Measurements from ENCODE around the gene ZFP57. TPM values are rescaled to one million over a fixed set of nuclear protein-coding genes. Genes with fewer than 3 reads are reported as not detected.

The ZFP57 gene
- polyA plus RNA-seq, 12 donors: 0.14 to 3.9 (median 0.17) TPM; not detected in 9

DNA sequence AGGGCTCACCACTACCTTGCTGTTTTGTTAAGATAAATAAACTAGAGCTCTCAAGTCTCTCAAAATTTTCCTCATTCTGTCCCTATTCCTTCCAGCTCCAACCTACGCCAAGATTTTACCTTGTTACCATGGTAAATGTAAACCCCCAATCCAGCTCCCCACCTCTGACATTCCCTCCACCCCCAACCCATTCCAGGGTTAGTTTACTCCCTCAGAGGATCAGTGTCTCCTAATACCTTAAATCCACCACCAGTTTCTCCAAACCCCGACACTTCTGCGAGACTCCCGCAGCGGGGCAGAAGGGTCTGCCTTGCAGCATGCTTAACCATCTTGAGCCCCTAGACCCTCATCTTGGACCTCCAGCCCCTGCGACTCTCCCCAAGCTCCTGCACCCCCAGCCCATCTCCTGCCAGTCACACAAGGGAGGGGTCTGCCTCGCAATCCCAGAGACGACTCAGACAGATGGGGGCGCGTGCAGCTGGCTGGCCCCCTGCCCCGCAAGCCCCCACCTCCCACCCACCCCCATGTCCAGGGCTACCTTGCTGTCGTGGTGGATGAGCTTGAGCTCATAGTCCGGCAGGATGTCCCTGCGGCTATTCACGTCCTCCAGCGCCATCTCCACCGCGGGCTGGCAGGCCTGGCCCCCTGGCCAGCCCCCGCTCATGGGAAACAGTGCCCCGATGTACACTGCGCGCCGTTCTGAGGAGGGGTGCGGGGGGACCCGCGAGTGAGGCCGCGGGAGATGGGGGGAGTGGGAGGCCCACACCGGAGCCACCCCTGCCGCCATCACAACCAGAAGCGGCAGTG is 53.8 kb downstream of the ZFP57 start:
- DNase-seq: no peak

GRCh38 chr6:29625337-29625930 is 55.5 kb downstream of the ZFP57 start:
- DNase-seq: no peak

DNA sequence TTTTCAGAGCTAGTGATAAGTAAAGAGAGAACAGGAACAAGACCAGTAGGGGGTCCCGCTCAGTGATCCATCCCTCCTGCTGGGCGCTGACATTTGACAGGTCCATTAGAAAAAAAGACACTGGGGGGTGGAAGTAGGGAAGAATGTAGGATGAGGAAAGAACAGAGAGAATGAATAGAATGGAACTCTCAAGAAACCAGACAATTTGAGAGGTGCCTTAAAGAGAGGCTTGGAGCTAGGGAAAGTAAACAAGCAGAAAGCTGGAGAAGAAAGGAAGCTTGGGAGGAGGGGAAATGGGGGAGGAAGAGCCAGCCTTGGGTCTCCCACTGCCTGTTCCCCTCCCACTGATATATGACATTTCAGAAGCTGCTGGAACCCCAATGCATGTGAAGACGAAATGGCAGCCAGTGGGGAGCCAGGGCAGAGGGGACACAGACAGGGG is 56.4 kb downstream of the ZFP57 start:
- DNase-seq: no peak

Other genes with a start within 250 kb of the ZFP57 start
- gene OR10C1, start 241.8 kb downstream of the ZFP57 start, polyA plus RNA-seq (ENCODE audit: insufficient read length in 12 of 12): not detected
- gene OR11A1, start 224.1 kb downstream of the ZFP57 start, polyA plus RNA-seq (ENCODE audit: insufficient read length in 12 of 12): not detected
- not detected for gene OR2H1, start 224.0 kb downstream of the ZFP57 start, polyA plus RNA-seq (ENCODE audit: insufficient read length in 12 of 12)
- gene MAS1L, start 193.2 kb downstream of the ZFP57 start, polyA plus RNA-seq (ENCODE audit: insufficient read length in 12 of 12): not detected
- gene UBD, start 121.4 kb downstream of the ZFP57 start, polyA plus RNA-seq (ENCODE audit: insufficient read length in 12 of 12): 10 to 100 TPM in 1 of 12 donors, 1 to 10 TPM in 2, under 1 TPM in 2, not detected in 7; 0.14 to 13.8 (median 2.1) TPM
- under 1 TPM in 8 of 12 donors, not detected in 4; 0.08 to 0.53 (median 0.16) TPM for gene OR2H2, start 96.0 kb downstream of the ZFP57 start, polyA plus RNA-seq (ENCODE audit: insufficient read length in 12 of 12)
- 10 to 100 TPM in 11 of 12 donors, not detected in 1; 25.4 to 85.6 (median 28.3) TPM for gene GABBR1, start 48.0 kb downstream of the ZFP57 start, polyA plus RNA-seq (ENCODE audit: insufficient read length in 12 of 12)
- under 1 TPM in 2 of 12 donors, not detected in 10; 0.27 to 0.34 TPM for gene MOG, start 24.1 kb downstream of the ZFP57 start, polyA plus RNA-seq (ENCODE audit: insufficient read length in 12 of 12)
- gene HLA-F, start 42.3 kb upstream of the ZFP57 start, polyA plus RNA-seq (ENCODE audit: insufficient read length in 12 of 12): 10 to 100 TPM in 2 of 12 donors, 1 to 10 TPM in 9, not detected in 1; 4.0 to 15.9 (median 6.8) TPM
- 10 to 100 TPM in 1 of 12 donors, 1 to 10 TPM in 8, under 1 TPM in 1, not detected in 2; 0.63 to 10.2 (median 5.4) TPM for gene HLA-G, start 146.7 kb upstream of the ZFP57 start, polyA plus RNA-seq (ENCODE audit: insufficient read length in 12 of 12)